Smooth muscle cell (in vitro differentiated cells): Measurements from ENCODE around the gene USP30. TPM values are rescaled to one million over a fixed set of nuclear protein-coding genes. Genes with fewer than 3 reads are reported as not detected.

Experiments
- DNase-seq: peaks from one replicate; lab custom pipeline; 2025; ENCODE audit not compliant: unreplicated experiment; lab: John Stamatoyannopoulos, UW
- H2AFZ ChIP-seq: fragments of 200-600 bp; sonication (generic); 2 replicates; pipeline ENCODE4 v1.6.0; 2016; ENCODE audit warnings: antibody characterized with exemption, low read depth, mild to moderate bottlenecking
- H3F3A ChIP-seq: fragments of 200-600 bp; sonication (generic); 2 replicates; pipeline ENCODE4 v1.6.0; 2017; ENCODE audit warnings: antibody characterized with exemption, low read depth
- H3K27ac ChIP-seq: fragments of 200-600 bp; sonication (generic); 2 replicates; pipeline ENCODE4 v1.5.1; 2016; ENCODE audit warnings: low read depth, mild to moderate bottlenecking
- H3K27me3 ChIP-seq: fragments of 200-600 bp; sonication (generic); 2 replicates; pipeline ENCODE4 v1.6.1; 2016; ENCODE audit warnings: low read depth, mild to moderate bottlenecking
- H3K36me3 ChIP-seq: fragments of 200-600 bp; sonication (generic); 2 replicates; pipeline ENCODE4 v1.5.1; 2016; ENCODE audit warnings: low read depth
- H3K4me1 ChIP-seq: fragments of 200-600 bp; sonication (generic); 2 replicates; pipeline ENCODE4 v1.5.1; 2016; ENCODE audit warnings: low read depth
- H3K4me2 ChIP-seq: fragments of 200-600 bp; sonication (generic); 2 replicates; pipeline ENCODE4 v1.6.0; 2016; ENCODE audit warnings: mild to moderate bottlenecking
- H3K4me3 ChIP-seq: fragments of 200-600 bp; sonication (generic); 2 replicates; pipeline ENCODE4 v1.5.1; 2016; ENCODE audit warnings: mild to moderate bottlenecking
- H3K79me2 ChIP-seq: fragments of 200-600 bp; sonication (generic); 2 replicates; pipeline ENCODE4 v1.6.0; 2016; ENCODE audit warnings: low read depth, mild to moderate bottlenecking
- H3K9ac ChIP-seq: fragments of 200-600 bp; sonication (generic); 2 replicates; pipeline ENCODE4 v1.6.0; 2016; ENCODE audit warnings: low read depth
- H3K9me3 ChIP-seq: fragments of 200-600 bp; sonication (generic); replicated peaks from 2 replicates; pipeline ENCODE4 v1.5.1; 2016; ENCODE audit warnings: low read depth
- H4K20me1 ChIP-seq: fragments of 200-600 bp; sonication (generic); 2 replicates; pipeline ENCODE4 v1.6.0; 2016; ENCODE audit warnings: low read depth
- WGBS: methylation state at CpG from one replicate; pipeline ENCODE4 v1.1.7; 2016; ENCODE audit warnings: low lambda C conversion rate; 5-methylcytosine and 5-hydroxymethylcytosine counted together
- polyA plus RNA-seq: library from polyadenylated mRNA; unstranded; fragments of >200 nt; fragmentation: Nextera tagmentation; extraction: Ambion mirVana; gene quantifications from 2 replicates; pipeline ENCODE4 v1.2.1, GENCODE V29; 2016
- total RNA-seq: library from RNA; depleted of rRNA; stranded (reverse); fragments of >200 nt; gene quantifications from 2 replicates; pipeline ENCODE4 v1.2.3, GENCODE V29; 2014
- TF ChIP-seq, protein P1 (sequence below): fragments of 200-600 bp; sonication (generic); IDR thresholded peaks from 2 replicates; pipeline ENCODE4 v1.5.1; 2017; ENCODE audit warnings: borderline replicate concordance, mild to moderate bottlenecking, antibody characterized with exemption; ENCODE audit not compliant: insufficient read depth, poor library complexity, severe bottlenecking

The USP30 gene
- total and polyA plus RNA-seq, 2 experiments from 2014 or later = 10.3 to 19.9 TPM

DNA sequence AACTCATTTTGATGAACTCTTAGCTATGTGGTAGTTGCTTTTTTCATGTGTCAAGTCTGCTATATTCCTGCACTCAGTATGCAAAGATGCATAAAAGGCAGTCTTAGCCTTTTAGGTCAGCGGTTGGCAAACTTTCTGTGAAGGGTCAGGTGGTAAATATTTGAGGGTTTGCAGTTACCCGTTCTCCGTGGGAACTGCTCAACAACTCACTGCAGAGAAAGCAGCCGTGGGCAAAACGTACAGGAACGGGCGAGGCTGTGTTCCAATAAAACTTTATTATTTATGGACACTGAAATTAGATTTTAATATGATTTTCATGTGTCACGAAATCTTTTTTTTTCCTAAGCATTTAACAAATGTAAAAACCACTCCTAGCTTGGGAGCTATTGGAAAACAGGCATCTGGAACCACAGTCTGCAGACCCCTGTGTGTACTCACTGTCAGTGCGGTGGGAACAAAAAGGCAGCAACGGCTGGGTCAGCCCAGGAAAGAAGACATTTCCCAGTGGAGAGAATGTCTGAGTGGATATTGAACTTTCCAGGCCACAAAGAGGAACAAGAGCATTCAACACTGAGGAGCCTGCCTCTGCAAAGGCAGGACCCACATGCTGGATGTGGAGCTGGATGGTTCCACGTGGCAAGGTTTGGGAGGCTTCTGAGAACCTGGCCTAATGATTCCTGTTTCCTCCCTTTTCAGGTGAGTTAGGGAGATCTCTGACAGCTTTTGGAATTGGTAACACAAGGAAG, 60.5 kb downstream of the USP30 start:
- H3K4me3 ChIP-seq = no peak overlapping the region
- TF ChIP-seq, protein P1, sequence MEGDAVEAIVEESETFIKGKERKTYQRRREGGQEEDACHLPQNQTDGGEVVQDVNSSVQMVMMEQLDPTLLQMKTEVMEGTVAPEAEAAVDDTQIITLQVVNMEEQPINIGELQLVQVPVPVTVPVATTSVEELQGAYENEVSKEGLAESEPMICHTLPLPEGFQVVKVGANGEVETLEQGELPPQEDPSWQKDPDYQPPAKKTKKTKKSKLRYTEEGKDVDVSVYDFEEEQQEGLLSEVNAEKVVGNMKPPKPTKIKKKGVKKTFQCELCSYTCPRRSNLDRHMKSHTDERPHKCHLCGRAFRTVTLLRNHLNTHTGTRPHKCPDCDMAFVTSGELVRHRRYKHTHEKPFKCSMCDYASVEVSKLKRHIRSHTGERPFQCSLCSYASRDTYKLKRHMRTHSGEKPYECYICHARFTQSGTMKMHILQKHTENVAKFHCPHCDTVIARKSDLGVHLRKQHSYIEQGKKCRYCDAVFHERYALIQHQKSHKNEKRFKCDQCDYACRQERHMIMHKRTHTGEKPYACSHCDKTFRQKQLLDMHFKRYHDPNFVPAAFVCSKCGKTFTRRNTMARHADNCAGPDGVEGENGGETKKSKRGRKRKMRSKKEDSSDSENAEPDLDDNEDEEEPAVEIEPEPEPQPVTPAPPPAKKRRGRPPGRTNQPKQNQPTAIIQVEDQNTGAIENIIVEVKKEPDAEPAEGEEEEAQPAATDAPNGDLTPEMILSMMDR = no peak
- peaks cover 16% of the 10 kb centered on the region for H3F3A ChIP-seq
- no peak overlapping the region for H3K27ac ChIP-seq
- H4K20me1 ChIP-seq = no peaks in the 10 kb centered on the region
- H3K9ac ChIP-seq = no peak overlapping the region
- no peaks in the 10 kb centered on the region for H3K79me2 ChIP-seq
- 91% methylated on average over 11 of the region's 11 CpGs for WGBS
- no peak overlapping the region for H3K4me2 ChIP-seq
- H2AFZ ChIP-seq = no peak overlapping the region
- no peak for DNase-seq
- H3K36me3 ChIP-seq = no peaks in the 10 kb centered on the region
- H3K9me3 ChIP-seq = no peaks in the 10 kb centered on the region
- H3K27me3 ChIP-seq = no peaks in the 10 kb centered on the region
- H3K4me1 ChIP-seq = peaks cover 18% of the 10 kb centered on the region

DNA sequence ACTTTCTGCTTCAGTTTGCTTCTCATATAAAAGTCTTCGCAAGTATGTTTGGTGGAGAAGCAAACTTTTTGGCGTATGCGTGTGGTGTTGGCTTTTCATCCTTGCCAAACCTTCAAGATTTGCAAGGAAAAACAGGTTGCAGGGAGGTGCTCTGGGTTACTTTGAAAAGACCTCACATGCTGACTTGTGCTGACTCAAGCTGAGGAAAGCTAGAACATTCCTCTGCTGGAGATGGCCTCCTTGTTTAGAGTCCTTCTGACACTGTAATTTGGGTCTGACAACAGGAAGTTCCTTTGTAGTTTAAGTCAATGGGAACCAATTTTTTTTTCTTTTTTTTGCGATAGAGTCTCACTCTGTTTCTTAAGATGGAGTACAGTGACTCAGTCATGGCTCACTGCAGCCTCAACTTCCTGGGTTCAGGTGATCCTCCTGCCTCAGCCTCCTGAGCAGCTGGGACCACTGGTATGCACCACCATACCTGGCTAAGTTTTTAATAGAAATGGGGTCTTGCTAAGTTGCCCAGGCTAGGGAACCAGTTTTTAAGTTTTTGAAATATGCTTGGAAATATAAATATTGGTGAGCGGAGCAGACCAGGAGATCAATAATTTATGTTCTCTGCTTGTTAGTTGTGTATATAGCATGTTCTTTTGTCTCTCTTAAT, 61.4 kb downstream of the USP30 start:
- Histone ChIP-seq H3F3A (peaks cover 16% of the 10 kb centered on the region), H3K4me2 (no peak overlapping the region), H4K20me1 (no peaks in the 10 kb centered on the region), H3K9ac (no peak overlapping the region), H3K36me3 (no peaks in the 10 kb centered on the region), H3K79me2 (no peaks in the 10 kb centered on the region), H3K9me3 (no peaks in the 10 kb centered on the region), H2AFZ (no peak overlapping the region), H3K27me3 (no peaks in the 10 kb centered on the region), H3K4me1 (peaks cover 18% of the 10 kb centered on the region), H3K27ac (no peak overlapping the region), H3K4me3 (no peak overlapping the region)
- DNase-seq = no peak
- TF ChIP-seq, protein P1 = no peak
- 95% methylated on average over 5 of the region's 5 CpGs for WGBS

DNA sequence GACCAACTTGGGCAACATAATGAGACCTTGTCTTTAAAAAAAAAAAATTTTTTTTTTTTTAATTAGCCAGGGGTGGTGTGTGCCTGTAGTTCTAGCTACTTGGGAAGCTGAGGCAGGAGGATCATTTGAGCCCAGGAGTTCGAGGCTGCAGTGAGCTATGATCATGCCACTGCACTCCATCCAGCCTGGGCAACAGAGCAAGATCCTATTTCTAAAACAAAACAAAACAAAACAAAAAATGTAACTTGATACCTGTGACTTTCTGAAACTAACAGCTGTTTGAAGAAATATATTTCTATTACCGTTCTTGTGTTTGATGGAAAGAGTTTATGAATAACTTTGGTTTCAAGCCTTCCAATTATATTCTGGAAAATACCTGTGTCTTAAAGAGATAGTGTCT, 62.3 kb downstream of the USP30 start:
- no peaks in the 10 kb centered on the region for H3K9me3 ChIP-seq
- no peak overlapping the region for H3K9ac ChIP-seq
- H3K27ac ChIP-seq = no peak overlapping the region
- peaks cover 16% of the 10 kb centered on the region for H3F3A ChIP-seq
- no peak for DNase-seq
- H3K4me2 ChIP-seq = no peak overlapping the region
- H2AFZ ChIP-seq = no peak overlapping the region
- no peak overlapping the region for H3K4me3 ChIP-seq
- H4K20me1 ChIP-seq = no peaks in the 10 kb centered on the region
- H3K36me3 ChIP-seq = no peaks in the 10 kb centered on the region
- no peaks in the 10 kb centered on the region for H3K79me2 ChIP-seq
- H3K4me1 ChIP-seq = peaks cover 18% of the 10 kb centered on the region
- TF ChIP-seq, protein P1 = no peak
- H3K27me3 ChIP-seq = no peaks in the 10 kb centered on the region
- 94% methylated on average over 2 of the region's 2 CpGs for WGBS
